Measurements from ENCODE around the gene ALKBH1. TPM values are rescaled to one million over a fixed set of nuclear protein-coding genes. Genes with fewer than 3 reads are reported as not detected.
A peak's percentile ranks its signal among the peaks of the same experiment; 100 is the strongest.
"Not testable (repeated sequence)": the region's sequence is repeated elsewhere in the genome, so short reads cannot be mapped to it uniquely, and the experiment has no call there.

The ALKBH1 gene
- total RNA-seq (11.3 and 12.1 TPM in 2 replicates), polyA plus RNA-seq (11.5 and 12.5 TPM in 2 replicates), polyA minus RNA-seq (ENCODE audit: low replicate concordance) (7.0 and 9.8 TPM in 2 replicates)
- 6.6 and 7.5 TPM in 2 replicates for polyA plus RNA-seq (2012)

DNA sequence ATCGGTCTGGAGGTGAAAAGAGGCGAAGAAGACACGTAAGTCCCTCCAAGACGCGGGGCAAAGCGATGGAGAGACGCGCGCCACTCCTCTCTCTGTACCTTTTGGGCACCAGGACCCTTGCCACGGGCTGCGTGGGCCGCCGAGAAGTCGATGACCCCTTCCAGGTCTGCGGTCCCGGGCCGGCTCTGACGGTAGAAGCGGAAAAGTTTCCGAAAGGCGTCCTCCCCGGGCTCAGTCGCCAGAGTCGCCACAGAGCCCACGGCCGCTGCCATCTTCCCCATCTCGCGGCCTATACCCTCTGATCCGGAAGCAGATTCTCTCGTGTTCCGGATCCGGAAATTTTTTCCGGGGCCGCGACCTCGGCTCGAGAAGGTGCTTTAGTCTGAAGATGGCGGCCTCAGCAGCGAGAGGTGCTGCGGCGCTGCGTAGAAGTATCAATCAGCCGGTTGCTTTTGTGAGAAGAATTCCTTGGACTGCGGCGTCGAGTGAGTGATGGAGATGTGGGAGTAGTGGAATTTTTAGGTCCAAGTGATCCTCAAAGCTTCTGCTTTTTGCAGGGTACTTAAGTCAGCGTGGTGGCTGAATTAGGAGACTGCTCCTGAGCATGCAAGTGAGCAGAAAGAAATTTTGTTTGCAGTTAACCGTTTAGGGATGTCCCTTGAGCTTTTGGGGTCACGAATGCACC lies at the start of gene ALKBH1, which contains the start of gene SLIRP:
Gene ALKBH1, minus strand, starts transcription at position 300 of the 685 bp plus-strand sequence. Its CDS starts 19 bp downstream, at position 281.
Gene SLIRP, plus strand, starts transcription at position 380 of the 685 bp plus-strand sequence. Its CDS starts 9 bp downstream, at position 389.
- peak within 1 kb of the TSS; percentile 90 for H2AFZ ChIP-seq (ENCODE audit: low read length)
- H3K9ac ChIP-seq (ENCODE audit: insufficient read depth, low read length) = peak within 1 kb of the TSS; percentile 77
- H3K79me2 ChIP-seq (ENCODE audit: control insufficient read depth, insufficient read depth, low read length) = peaks cover 53% of the 10 kb centered on the region
- TF ChIP-seq, protein P1, sequence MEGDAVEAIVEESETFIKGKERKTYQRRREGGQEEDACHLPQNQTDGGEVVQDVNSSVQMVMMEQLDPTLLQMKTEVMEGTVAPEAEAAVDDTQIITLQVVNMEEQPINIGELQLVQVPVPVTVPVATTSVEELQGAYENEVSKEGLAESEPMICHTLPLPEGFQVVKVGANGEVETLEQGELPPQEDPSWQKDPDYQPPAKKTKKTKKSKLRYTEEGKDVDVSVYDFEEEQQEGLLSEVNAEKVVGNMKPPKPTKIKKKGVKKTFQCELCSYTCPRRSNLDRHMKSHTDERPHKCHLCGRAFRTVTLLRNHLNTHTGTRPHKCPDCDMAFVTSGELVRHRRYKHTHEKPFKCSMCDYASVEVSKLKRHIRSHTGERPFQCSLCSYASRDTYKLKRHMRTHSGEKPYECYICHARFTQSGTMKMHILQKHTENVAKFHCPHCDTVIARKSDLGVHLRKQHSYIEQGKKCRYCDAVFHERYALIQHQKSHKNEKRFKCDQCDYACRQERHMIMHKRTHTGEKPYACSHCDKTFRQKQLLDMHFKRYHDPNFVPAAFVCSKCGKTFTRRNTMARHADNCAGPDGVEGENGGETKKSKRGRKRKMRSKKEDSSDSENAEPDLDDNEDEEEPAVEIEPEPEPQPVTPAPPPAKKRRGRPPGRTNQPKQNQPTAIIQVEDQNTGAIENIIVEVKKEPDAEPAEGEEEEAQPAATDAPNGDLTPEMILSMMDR (conservative IDR thresholded peaks at IDR 0.05 in 1 of 2, IDR thresholded peaks at IDR 0.05 in 1 of 2; ENCODE audit: low read depth in 1 of 2, low read length in 2 of 2) = no peak
- TF ChIP-seq EZH2 (IDR thresholded peaks at IDR 0.05; ENCODE audit: low read length, missing control alignments) = no peak
- peak within 1 kb of the TSS; percentile 95 for H3K4me2 ChIP-seq (ENCODE audit: extremely low read depth, insufficient read depth, low read length)
- peak within 1 kb of the TSS; percentile 70 for H3K27ac ChIP-seq (ENCODE audit: insufficient read depth, low read length)
- H3K27me3 ChIP-seq (ENCODE audit: control insufficient read depth, insufficient read depth, low read length) = no peaks in the 10 kb centered on the region
- no peaks in the 10 kb centered on the region for H3K9me3 ChIP-seq (ENCODE audit: control insufficient read depth, insufficient read depth, low read depth, low read length)
- peaks cover 3% of the 10 kb centered on the region for H3K4me1 ChIP-seq (ENCODE audit: control insufficient read depth, extremely low read depth, insufficient read depth, low read length)
- peaks cover 5% of the 10 kb centered on the region for H3K36me3 ChIP-seq (ENCODE audit: control insufficient read depth, insufficient read depth, low read length)
- H4K20me1 ChIP-seq (ENCODE audit: control insufficient read depth, extremely low read depth, insufficient read depth, low read length) = no peaks in the 10 kb centered on the region
- peak; percentile 72 to 80 for DNase-seq (ENCODE audit: low read depth in 2 of 2)
- H3K4me3 ChIP-seq (replicated peaks in 1 of 4; ENCODE audit: control extremely low read depth in 1 of 4, insufficient read depth in 1 of 4, low read depth in 3 of 4, low read length in 4 of 4) = peak within 1 kb of the TSS; percentile 74 to 98 (median 90)

DNA sequence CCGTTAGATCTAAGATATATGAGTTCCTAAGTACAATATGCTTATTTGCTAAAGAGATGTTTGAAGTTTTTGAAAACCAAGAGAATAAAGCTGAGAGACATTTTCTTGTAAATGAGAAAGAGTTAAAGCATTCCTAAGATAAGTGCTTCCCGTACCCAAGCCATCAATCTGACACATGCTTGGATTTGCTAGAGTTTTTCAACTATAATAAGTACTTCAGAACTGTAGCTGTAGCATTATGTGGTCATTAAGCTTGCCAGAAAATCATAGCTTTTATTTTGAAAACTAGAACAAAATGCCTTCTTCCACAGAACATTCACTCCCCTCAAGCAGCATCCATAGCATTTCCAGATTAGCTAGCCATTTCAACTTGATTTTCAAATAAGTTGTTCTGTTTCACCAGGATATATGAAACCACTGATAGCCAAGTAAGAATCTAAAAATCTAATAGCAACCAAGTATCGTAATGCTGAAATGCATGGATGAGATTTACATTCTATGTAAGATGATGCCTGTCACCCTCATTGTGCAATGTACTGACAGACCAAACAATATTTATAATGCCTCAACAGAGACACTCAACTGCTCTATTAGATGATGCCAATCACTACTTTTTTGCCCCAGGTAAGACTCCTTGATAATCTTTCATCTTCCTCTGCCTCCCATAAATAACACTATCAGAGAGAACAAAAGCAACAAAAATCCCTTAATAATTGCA lies 45.1 kb upstream of the ALKBH1 start:
- Histone ChIP-seq H3K4me3 (replicated peaks in 1 of 4; ENCODE audit: control extremely low read depth in 1 of 4, insufficient read depth in 1 of 4, low read depth in 3 of 4, low read length in 4 of 4) (no peak overlapping the region), H3K36me3 (ENCODE audit: control insufficient read depth, insufficient read depth, low read length) (peaks cover 5% of the 10 kb centered on the region), H3K9ac (ENCODE audit: insufficient read depth, low read length) (no peak overlapping the region), H3K4me2 (ENCODE audit: extremely low read depth, insufficient read depth, low read length) (no peak overlapping the region), H3K27ac (ENCODE audit: insufficient read depth, low read length) (no peak overlapping the region), H3K27me3 (ENCODE audit: control insufficient read depth, insufficient read depth, low read length) (no peaks in the 10 kb centered on the region), H2AFZ (ENCODE audit: low read length) (no peak overlapping the region), H3K79me2 (ENCODE audit: control insufficient read depth, insufficient read depth, low read length) (peaks cover 27% of the 10 kb centered on the region), H3K9me3 (ENCODE audit: control insufficient read depth, insufficient read depth, low read depth, low read length) (no peaks in the 10 kb centered on the region), H4K20me1 (ENCODE audit: control insufficient read depth, extremely low read depth, insufficient read depth, low read length) (no peaks in the 10 kb centered on the region), H3K4me1 (ENCODE audit: control insufficient read depth, extremely low read depth, insufficient read depth, low read length) (no peaks in the 10 kb centered on the region)
- TF ChIP-seq EZH2 (IDR thresholded peaks at IDR 0.05; ENCODE audit: low read length, missing control alignments) = no peak
- TF ChIP-seq, protein P1 (conservative IDR thresholded peaks at IDR 0.05 in 1 of 2, IDR thresholded peaks at IDR 0.05 in 1 of 2; ENCODE audit: low read depth in 1 of 2, low read length in 2 of 2) = no peak
- peak; percentile 5 to 78 for DNase-seq (ENCODE audit: low read depth in 2 of 2)

DNA sequence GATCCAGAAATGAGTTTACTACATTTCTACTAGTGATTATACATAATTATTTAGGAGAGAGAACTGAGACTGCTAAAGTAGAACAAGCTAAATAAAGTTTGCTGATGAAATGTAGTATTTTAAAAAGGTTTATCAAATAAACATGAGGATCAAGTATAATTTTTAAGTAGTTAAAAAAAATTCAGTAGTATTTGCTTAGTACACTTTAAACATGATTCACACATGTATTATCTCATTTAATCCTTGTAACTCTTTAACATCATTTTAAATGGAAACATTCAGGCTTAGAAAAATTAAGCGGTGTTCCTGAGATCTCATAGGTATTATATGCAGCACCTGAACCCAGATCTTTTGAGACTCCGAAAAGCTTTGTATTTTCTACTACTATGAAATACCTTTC lies 44.4 kb upstream of the ALKBH1 start:
- no peaks in the 10 kb centered on the region for H3K9me3 ChIP-seq (ENCODE audit: control insufficient read depth, insufficient read depth, low read depth, low read length)
- no peaks in the 10 kb centered on the region for H3K4me1 ChIP-seq (ENCODE audit: control insufficient read depth, extremely low read depth, insufficient read depth, low read length)
- H2AFZ ChIP-seq (ENCODE audit: low read length) = no peak overlapping the region
- peaks cover 5% of the 10 kb centered on the region for H3K36me3 ChIP-seq (ENCODE audit: control insufficient read depth, insufficient read depth, low read length)
- H3K4me2 ChIP-seq (ENCODE audit: extremely low read depth, insufficient read depth, low read length) = no peak overlapping the region
- H4K20me1 ChIP-seq (ENCODE audit: control insufficient read depth, extremely low read depth, insufficient read depth, low read length) = no peaks in the 10 kb centered on the region
- TF ChIP-seq, protein P1 (conservative IDR thresholded peaks at IDR 0.05 in 1 of 2, IDR thresholded peaks at IDR 0.05 in 1 of 2; ENCODE audit: low read depth in 1 of 2, low read length in 2 of 2) = no peak
- no peak for TF ChIP-seq EZH2 (IDR thresholded peaks at IDR 0.05; ENCODE audit: low read length, missing control alignments)
- H3K79me2 ChIP-seq (ENCODE audit: control insufficient read depth, insufficient read depth, low read length) = peaks cover 22% of the 10 kb centered on the region
- no peak overlapping the region for H3K9ac ChIP-seq (ENCODE audit: insufficient read depth, low read length)
- H3K27ac ChIP-seq (ENCODE audit: insufficient read depth, low read length) = no peak overlapping the region
- no peak overlapping the region for H3K4me3 ChIP-seq (replicated peaks in 1 of 4; ENCODE audit: control extremely low read depth in 1 of 4, insufficient read depth in 1 of 4, low read depth in 3 of 4, low read length in 4 of 4)
- H3K27me3 ChIP-seq (ENCODE audit: control insufficient read depth, insufficient read depth, low read length) = no peaks in the 10 kb centered on the region
- no peak for DNase-seq (ENCODE audit: low read depth in 2 of 2)

DNA sequence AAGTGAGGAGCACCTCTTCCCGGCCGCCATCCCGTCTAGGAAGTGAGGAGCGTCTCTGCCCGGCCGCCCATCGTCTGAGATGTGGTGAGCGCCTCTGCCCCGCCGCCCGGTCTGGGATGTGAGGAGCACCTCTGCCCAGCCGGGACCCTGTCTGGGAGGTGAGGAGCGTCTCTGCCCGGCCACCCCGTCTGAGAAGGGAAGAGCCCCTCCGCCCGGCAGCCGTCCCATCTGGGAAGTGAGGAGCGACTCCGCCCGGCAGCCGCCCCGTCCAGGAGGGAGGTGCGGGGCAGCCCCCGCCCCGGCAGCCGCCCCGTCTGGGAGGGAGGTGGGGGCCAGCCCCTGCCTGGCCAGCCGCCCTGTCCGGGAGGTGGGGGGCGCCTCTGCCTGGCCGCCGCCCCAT lies 39.6 kb upstream of the ALKBH1 start:
- H2AFZ ChIP-seq (ENCODE audit: low read length); H3K27ac ChIP-seq (ENCODE audit: insufficient read depth, low read length); H3K4me2 ChIP-seq (ENCODE audit: extremely low read depth, insufficient read depth, low read length); H3K4me1 ChIP-seq (ENCODE audit: control insufficient read depth, extremely low read depth, insufficient read depth, low read length); DNase-seq (ENCODE audit: low read depth in 2 of 2); H3K4me3 ChIP-seq (replicated peaks in 1 of 4; ENCODE audit: control extremely low read depth in 1 of 4, insufficient read depth in 1 of 4, low read depth in 3 of 4, low read length in 4 of 4); H3K9me3 ChIP-seq (ENCODE audit: control insufficient read depth, insufficient read depth, low read depth, low read length); H3K79me2 ChIP-seq (ENCODE audit: control insufficient read depth, insufficient read depth, low read length); H3K36me3 ChIP-seq (ENCODE audit: control insufficient read depth, insufficient read depth, low read length); H3K9ac ChIP-seq (ENCODE audit: insufficient read depth, low read length); H3K27me3 ChIP-seq (ENCODE audit: control insufficient read depth, insufficient read depth, low read length); H4K20me1 ChIP-seq (ENCODE audit: control insufficient read depth, extremely low read depth, insufficient read depth, low read length): not testable (repeated sequence)
